ENCODE measurements around the gene PLXND1.

Gene PLXND1

DNA sequence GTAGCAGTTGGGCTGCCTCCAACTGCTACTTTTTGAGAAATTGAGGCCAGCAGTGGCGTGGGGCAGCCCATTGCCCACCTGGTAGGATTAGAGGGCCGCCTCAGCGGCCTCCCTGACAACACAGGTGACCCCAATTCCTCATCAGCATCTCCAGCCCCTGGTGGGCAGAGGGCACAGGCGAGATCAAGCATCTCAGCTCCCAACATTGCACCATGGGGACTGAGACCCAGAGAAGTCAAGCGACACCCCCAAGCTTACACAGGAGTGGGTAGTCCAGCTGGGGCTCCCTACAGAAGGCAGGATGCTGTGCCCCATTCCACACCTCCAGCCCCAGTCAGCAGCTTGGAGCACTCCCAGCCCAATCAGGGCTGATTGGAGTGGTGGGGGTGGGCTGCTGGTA is 63.7 kb downstream of the PLXND1 start:
- DNase-seq (ENCODE audit: low read depth), result no peak
- no peak overlapping the region for H3K4me3 ChIP-seq (ENCODE audit: low read depth, low read length)
- no peak for TF ChIP-seq POLR2A (IDR thresholded peaks at IDR 0.05; ENCODE audit: extremely low read depth, insufficient read length)
- TF ChIP-seq, protein P1, sequence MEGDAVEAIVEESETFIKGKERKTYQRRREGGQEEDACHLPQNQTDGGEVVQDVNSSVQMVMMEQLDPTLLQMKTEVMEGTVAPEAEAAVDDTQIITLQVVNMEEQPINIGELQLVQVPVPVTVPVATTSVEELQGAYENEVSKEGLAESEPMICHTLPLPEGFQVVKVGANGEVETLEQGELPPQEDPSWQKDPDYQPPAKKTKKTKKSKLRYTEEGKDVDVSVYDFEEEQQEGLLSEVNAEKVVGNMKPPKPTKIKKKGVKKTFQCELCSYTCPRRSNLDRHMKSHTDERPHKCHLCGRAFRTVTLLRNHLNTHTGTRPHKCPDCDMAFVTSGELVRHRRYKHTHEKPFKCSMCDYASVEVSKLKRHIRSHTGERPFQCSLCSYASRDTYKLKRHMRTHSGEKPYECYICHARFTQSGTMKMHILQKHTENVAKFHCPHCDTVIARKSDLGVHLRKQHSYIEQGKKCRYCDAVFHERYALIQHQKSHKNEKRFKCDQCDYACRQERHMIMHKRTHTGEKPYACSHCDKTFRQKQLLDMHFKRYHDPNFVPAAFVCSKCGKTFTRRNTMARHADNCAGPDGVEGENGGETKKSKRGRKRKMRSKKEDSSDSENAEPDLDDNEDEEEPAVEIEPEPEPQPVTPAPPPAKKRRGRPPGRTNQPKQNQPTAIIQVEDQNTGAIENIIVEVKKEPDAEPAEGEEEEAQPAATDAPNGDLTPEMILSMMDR (IDR thresholded peaks at IDR 0.05; ENCODE audit: low read depth, low read length), result no peak
- TF ChIP-seq, protein P2, sequence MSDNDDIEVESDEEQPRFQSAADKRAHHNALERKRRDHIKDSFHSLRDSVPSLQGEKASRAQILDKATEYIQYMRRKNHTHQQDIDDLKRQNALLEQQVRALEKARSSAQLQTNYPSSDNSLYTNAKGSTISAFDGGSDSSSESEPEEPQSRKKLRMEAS (IDR thresholded peaks at IDR 0.05; ENCODE audit: low read depth, low read length), result no peak
- no peak for TF ChIP-seq MYC (IDR thresholded peaks at IDR 0.05; ENCODE audit: low read depth, low read length)

DNA sequence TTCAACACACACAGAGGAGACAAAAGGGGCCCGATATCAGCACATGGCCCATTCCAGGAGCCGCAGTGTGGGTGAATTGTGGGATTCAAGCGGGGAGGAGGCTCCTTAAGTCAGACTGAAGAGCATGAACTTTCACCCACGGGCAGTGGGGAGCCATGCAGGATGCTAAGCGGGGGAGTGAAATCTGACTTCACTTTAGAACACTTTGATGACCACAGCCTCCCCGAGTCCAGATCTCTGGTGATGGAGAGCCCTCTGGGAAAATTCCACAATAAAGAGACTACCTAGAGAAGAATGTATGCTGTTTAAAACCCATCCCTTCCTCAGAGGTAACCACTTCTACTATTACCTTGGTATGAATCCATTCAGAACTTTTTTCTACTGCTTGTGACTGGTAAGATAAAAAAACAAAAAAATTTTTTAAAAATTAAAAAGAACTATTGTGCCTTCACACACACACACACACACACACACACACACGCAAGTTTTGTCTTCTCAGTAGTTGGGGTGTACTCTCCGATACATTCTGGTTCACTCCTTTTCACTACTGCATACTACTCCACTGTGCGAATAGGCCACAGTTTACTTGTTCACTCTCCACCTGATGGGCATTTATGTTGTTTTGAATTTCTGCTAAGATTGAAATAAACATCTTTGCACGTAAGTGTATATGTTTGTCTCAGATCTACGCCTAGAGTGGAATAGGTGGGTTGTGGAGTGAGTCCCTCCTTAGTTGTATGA is 65.5 kb downstream of the PLXND1 start:
- H3K4me3 ChIP-seq (ENCODE audit: low read depth, low read length), result no peak overlapping the region
- TF ChIP-seq, protein P1 (IDR thresholded peaks at IDR 0.05; ENCODE audit: low read depth, low read length), result no peak
- no peak for TF ChIP-seq POLR2A (IDR thresholded peaks at IDR 0.05; ENCODE audit: extremely low read depth, insufficient read length)
- TF ChIP-seq, protein P2 (IDR thresholded peaks at IDR 0.05; ENCODE audit: low read depth, low read length), result no peak
- TF ChIP-seq MYC (IDR thresholded peaks at IDR 0.05; ENCODE audit: low read depth, low read length), result no peak
- no peak for DNase-seq (ENCODE audit: low read depth)

DNA sequence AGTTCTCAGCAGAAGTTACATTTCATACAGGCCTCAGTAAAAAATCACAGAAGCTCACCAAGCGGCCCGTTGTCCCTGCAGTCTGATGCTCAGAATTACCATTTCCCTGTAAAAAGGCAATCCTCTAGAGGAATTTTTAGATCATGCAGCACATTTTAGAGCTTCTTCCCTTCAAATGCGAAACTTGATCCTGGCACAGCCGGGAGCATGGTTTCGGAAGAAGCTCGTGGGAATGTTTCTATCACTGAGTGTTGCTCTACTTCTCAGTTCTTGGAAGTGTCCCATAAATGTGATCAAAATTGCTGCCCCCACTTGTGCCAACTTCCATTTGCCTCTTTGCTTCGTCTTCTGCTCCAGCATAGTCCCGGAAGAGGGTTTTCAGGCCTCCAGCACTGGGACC is 67.3 kb downstream of the PLXND1 start:
- no peak for DNase-seq (ENCODE audit: low read depth)
- no peak overlapping the region for H3K4me3 ChIP-seq (ENCODE audit: low read depth, low read length)
- TF ChIP-seq, protein P2 (IDR thresholded peaks at IDR 0.05; ENCODE audit: low read depth, low read length), result no peak
- no peak for TF ChIP-seq MYC (IDR thresholded peaks at IDR 0.05; ENCODE audit: low read depth, low read length)
- no peak for TF ChIP-seq POLR2A (IDR thresholded peaks at IDR 0.05; ENCODE audit: extremely low read depth, insufficient read length)
- TF ChIP-seq, protein P1 (IDR thresholded peaks at IDR 0.05; ENCODE audit: low read depth, low read length), result no peak

DNA sequence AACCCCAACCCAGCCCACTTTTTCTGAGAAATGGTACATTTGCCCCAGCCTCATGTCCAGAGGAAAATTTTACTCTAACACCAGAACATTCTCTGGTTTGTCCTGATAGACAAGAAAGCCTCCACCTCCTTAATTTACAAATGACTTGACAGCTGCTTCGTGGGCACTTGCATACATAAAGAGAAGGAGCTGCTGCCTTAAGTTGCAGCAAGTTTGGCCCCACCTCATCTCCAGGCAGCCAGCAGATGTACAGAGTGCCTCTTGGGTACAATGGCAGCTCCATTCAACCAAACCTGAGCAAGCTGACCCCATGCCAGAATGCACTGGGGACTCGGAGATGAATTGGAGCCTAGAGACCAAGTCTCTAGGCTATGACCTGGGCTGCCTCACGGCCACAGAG is 69.7 kb downstream of the PLXND1 start:
- no peak for DNase-seq (ENCODE audit: low read depth)
- TF ChIP-seq POLR2A (IDR thresholded peaks at IDR 0.05; ENCODE audit: extremely low read depth, insufficient read length) (no peak), MYC (IDR thresholded peaks at IDR 0.05; ENCODE audit: low read depth, low read length) (no peak)
- TF ChIP-seq, protein P2 (IDR thresholded peaks at IDR 0.05; ENCODE audit: low read depth, low read length), result no peak
- TF ChIP-seq, protein P1 (IDR thresholded peaks at IDR 0.05; ENCODE audit: low read depth, low read length), result no peak

DNA sequence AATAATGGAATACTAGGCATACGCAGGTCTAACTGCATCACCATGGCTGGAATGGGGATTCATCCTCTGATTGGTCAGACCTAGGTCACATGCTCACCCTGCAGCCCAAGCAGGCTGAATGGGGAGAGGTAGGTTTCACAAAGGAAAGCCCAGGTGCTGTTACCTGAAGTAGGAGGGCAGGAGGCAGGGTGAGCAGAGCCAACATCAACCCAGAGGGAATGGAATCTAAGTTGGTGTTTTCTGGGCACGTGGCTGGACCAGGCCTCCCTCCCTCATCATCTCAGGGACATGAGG is 70.2 kb downstream of the PLXND1 start:
- DNase-seq (ENCODE audit: low read depth), result no peak
- TF ChIP-seq MYC (IDR thresholded peaks at IDR 0.05; ENCODE audit: low read depth, low read length), result no peak
- TF ChIP-seq, protein P1 (IDR thresholded peaks at IDR 0.05; ENCODE audit: low read depth, low read length), result no peak
- no peak for TF ChIP-seq POLR2A (IDR thresholded peaks at IDR 0.05; ENCODE audit: extremely low read depth, insufficient read length)
- TF ChIP-seq, protein P2 (IDR thresholded peaks at IDR 0.05; ENCODE audit: low read depth, low read length), result no peak
- no peak overlapping the region for H3K4me3 ChIP-seq (ENCODE audit: low read depth, low read length)

More for the DNA sequence above, 69.7 kb downstream of the PLXND1 start:
- no peak overlapping the region for H3K4me3 ChIP-seq (ENCODE audit: low read depth, low read length)

Measured in NB4 (cell line).